ENCODE results near the gene LENEP.

DNA sequence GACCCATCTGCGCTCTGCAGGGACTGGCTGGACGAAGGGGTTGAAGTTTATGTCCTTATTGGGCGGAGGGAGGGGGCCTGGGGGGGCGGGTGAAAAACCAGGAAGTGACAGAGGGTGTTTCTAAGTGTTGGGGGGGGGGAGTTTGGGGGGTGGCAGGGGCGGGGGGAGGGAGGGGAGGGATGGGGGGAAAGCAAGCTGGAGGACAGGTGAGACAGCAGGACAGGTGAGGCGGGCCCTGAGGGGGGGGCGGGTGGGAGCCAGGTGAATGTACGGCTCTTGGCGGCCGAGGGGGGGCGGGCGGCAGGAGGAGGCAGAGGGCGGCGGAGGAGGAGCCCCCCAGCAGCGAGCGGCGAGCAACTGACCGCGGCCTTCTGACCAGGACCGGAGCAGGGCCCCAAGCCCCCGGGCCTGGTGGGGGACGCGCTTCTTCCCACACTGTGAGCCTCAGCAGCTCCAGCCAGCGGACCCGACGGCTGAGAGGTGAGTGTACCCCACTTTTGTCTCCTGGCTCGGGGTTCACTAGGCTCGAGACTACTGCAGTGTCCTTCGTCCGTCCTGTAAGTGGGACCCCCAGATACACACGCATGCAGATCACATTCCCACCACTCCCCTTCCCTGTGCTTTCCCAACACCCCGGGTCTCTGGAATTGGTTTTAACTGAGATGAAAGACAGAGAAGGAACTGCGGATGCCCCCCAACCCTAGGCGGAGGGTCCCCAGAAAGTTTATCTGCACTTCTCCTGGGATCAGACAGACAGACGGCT lies 9.3 kb downstream of the LENEP start, which contains the start of gene ZBTB7B:
- TF ChIP-seq, protein P1, sequence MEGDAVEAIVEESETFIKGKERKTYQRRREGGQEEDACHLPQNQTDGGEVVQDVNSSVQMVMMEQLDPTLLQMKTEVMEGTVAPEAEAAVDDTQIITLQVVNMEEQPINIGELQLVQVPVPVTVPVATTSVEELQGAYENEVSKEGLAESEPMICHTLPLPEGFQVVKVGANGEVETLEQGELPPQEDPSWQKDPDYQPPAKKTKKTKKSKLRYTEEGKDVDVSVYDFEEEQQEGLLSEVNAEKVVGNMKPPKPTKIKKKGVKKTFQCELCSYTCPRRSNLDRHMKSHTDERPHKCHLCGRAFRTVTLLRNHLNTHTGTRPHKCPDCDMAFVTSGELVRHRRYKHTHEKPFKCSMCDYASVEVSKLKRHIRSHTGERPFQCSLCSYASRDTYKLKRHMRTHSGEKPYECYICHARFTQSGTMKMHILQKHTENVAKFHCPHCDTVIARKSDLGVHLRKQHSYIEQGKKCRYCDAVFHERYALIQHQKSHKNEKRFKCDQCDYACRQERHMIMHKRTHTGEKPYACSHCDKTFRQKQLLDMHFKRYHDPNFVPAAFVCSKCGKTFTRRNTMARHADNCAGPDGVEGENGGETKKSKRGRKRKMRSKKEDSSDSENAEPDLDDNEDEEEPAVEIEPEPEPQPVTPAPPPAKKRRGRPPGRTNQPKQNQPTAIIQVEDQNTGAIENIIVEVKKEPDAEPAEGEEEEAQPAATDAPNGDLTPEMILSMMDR (IDR thresholded peaks at IDR 0.05; ENCODE audit: insufficient read depth, low read depth, low read length) = no peak
- TF ChIP-seq EZH2 (IDR thresholded peaks at IDR 0.05; ENCODE audit: insufficient read depth, low read length) = no peak
